Smooth muscle cell (in vitro differentiated cells): ENCODE results near the gene FMNL3. TPM values are rescaled to one million over a fixed set of nuclear protein-coding genes. Genes with fewer than 3 reads are reported as not detected.
A peak's percentile ranks its signal among the peaks of the same experiment; 100 is the strongest.

Experiments
- DNase-seq: peaks from one replicate; lab custom pipeline; 2025; ENCODE audit not compliant: unreplicated experiment; lab: John Stamatoyannopoulos, UW
- H2AFZ ChIP-seq: fragments of 200-600 bp; sonication (generic); 2 replicates; pipeline ENCODE4 v1.6.0; 2016; ENCODE audit warnings: antibody characterized with exemption, low read depth, mild to moderate bottlenecking
- H3F3A ChIP-seq: fragments of 200-600 bp; sonication (generic); 2 replicates; pipeline ENCODE4 v1.6.0; 2017; ENCODE audit warnings: antibody characterized with exemption, low read depth
- H3K27ac ChIP-seq: fragments of 200-600 bp; sonication (generic); 2 replicates; pipeline ENCODE4 v1.5.1; 2016; ENCODE audit warnings: low read depth, mild to moderate bottlenecking
- H3K27me3 ChIP-seq: fragments of 200-600 bp; sonication (generic); 2 replicates; pipeline ENCODE4 v1.6.1; 2016; ENCODE audit warnings: low read depth, mild to moderate bottlenecking
- H3K36me3 ChIP-seq: fragments of 200-600 bp; sonication (generic); 2 replicates; pipeline ENCODE4 v1.5.1; 2016; ENCODE audit warnings: low read depth
- H3K4me1 ChIP-seq: fragments of 200-600 bp; sonication (generic); 2 replicates; pipeline ENCODE4 v1.5.1; 2016; ENCODE audit warnings: low read depth
- H3K4me2 ChIP-seq: fragments of 200-600 bp; sonication (generic); 2 replicates; pipeline ENCODE4 v1.6.0; 2016; ENCODE audit warnings: mild to moderate bottlenecking
- H3K4me3 ChIP-seq: fragments of 200-600 bp; sonication (generic); 2 replicates; pipeline ENCODE4 v1.5.1; 2016; ENCODE audit warnings: mild to moderate bottlenecking
- H3K79me2 ChIP-seq: fragments of 200-600 bp; sonication (generic); 2 replicates; pipeline ENCODE4 v1.6.0; 2016; ENCODE audit warnings: low read depth, mild to moderate bottlenecking
- H3K9ac ChIP-seq: fragments of 200-600 bp; sonication (generic); 2 replicates; pipeline ENCODE4 v1.6.0; 2016; ENCODE audit warnings: low read depth
- H3K9me3 ChIP-seq: fragments of 200-600 bp; sonication (generic); replicated peaks from 2 replicates; pipeline ENCODE4 v1.5.1; 2016; ENCODE audit warnings: low read depth
- H4K20me1 ChIP-seq: fragments of 200-600 bp; sonication (generic); 2 replicates; pipeline ENCODE4 v1.6.0; 2016; ENCODE audit warnings: low read depth
- CTCF ChIP-seq: fragments of 200-600 bp; sonication (generic); IDR thresholded peaks from 2 replicates; pipeline ENCODE4 v1.5.1; 2017; ENCODE audit warnings: borderline replicate concordance, mild to moderate bottlenecking, antibody characterized with exemption; ENCODE audit not compliant: insufficient read depth, poor library complexity, severe bottlenecking
- WGBS: methylation state at CpG from one replicate; pipeline ENCODE4 v1.1.7; 2016; ENCODE audit warnings: low lambda C conversion rate; 5-methylcytosine and 5-hydroxymethylcytosine counted together
- polyA plus RNA-seq: library from polyadenylated mRNA; unstranded; fragments of >200 nt; fragmentation: Nextera tagmentation; extraction: Ambion mirVana; gene quantifications from 2 replicates; pipeline ENCODE4 v1.2.1, GENCODE V29; 2016
- total RNA-seq: library from RNA; depleted of rRNA; stranded (reverse); fragments of >200 nt; gene quantifications from 2 replicates; pipeline ENCODE4 v1.2.3, GENCODE V29; 2014

FMNL3 gene
- total and polyA plus RNA-seq, 2 experiments from 2014 or later, result 18.3 to 21.7 TPM

- Histone ChIP-seq H2AFZ (no peak overlapping the region), H3K4me3 (no peak overlapping the region), H3K9me3 (no peaks in the 10 kb centered on the region), H3K4me1 (no peaks in the 10 kb centered on the region), H3K9ac (no peak overlapping the region), H3K27me3 (no peaks in the 10 kb centered on the region), H3K36me3 (no peaks in the 10 kb centered on the region), H3K4me2 (no peak overlapping the region), H3F3A (peaks cover 19% of the 10 kb centered on the region), H3K27ac (peak overlapping the region; percentile 84), H3K79me2 (no peaks in the 10 kb centered on the region), H4K20me1 (no peaks in the 10 kb centered on the region)
- no peak for DNase-seq
- 95% methylated on average over 17 of the region's 17 CpGs for WGBS
- no peak for TF ChIP-seq CTCF
These were observed 65.3 kb downstream of the FMNL3 start for GRCh38 chr12:49641748-49642369.

- no peaks in the 10 kb centered on the region for H3K79me2 ChIP-seq
- H3K27ac ChIP-seq, result no peak overlapping the region
- peak; percentile 55 for TF ChIP-seq CTCF
- H3F3A ChIP-seq, result peaks cover 19% of the 10 kb centered on the region
- WGBS, result 31% methylated on average over 9 of the region's 9 CpGs
- peak; percentile 7 for DNase-seq
- H3K9ac ChIP-seq, result no peak overlapping the region
- H3K27me3 ChIP-seq, result no peaks in the 10 kb centered on the region
- H3K4me3 ChIP-seq, result no peak overlapping the region
- no peaks in the 10 kb centered on the region for H3K36me3 ChIP-seq
- no peaks in the 10 kb centered on the region for H4K20me1 ChIP-seq
- peak overlapping the region; percentile 23 for H3K4me2 ChIP-seq
- H2AFZ ChIP-seq, result no peak overlapping the region
- no peaks in the 10 kb centered on the region for H3K4me1 ChIP-seq
- no peaks in the 10 kb centered on the region for H3K9me3 ChIP-seq
These were observed 70.0 kb downstream of the FMNL3 start for GRCh38 chr12:49636979-49637755.

GRCh38 chr12:49636574-49636973 is 70.6 kb downstream of the FMNL3 start:
- Histone ChIP-seq H3K79me2 (no peaks in the 10 kb centered on the region), H3K27ac (no peak overlapping the region), H3K9me3 (no peaks in the 10 kb centered on the region)

More at GRCh38 chr12:49636574-49636973, 70.6 kb downstream of the FMNL3 start:
- Histone ChIP-seq H3K36me3 (no peaks in the 10 kb centered on the region), H3K4me2 (no peak overlapping the region), H3K4me3 (no peak overlapping the region), H3K9ac (no peak overlapping the region), H2AFZ (no peak overlapping the region), H3K4me1 (no peaks in the 10 kb centered on the region), H4K20me1 (no peaks in the 10 kb centered on the region), H3F3A (peaks cover 14% of the 10 kb centered on the region), H3K27me3 (no peaks in the 10 kb centered on the region)
- 91% methylated on average over 13 of the region's 13 CpGs for WGBS
- TF ChIP-seq CTCF, result no peak
- no peak for DNase-seq
